ENCODE measurements around the gene PLA2G12A. TPM values are rescaled to one million over a fixed set of nuclear protein-coding genes. Genes with fewer than 3 reads are reported as not detected.

The PLA2G12A gene
- polyA plus RNA-seq, 10 donors, result 11.8 to 28.4 (median 15.7) TPM

GRCh38 chr4:109730619-109731545 lies 1.0 kb upstream of the PLA2G12A start:
- DNase-seq, result no peak

- DNase-seq, result peak in 1 of 3 donors; percentile 15
Measured at GRCh38 chr4:109729117-109729717, 653 bp downstream of the PLA2G12A start.

GRCh38 chr4:109728385-109728784 lies 1.5 kb downstream of the PLA2G12A start:
- DNase-seq, result no peak

- DNase-seq, result no peak
Measured at GRCh38 chr4:109723110-109723509, 6.8 kb downstream of the PLA2G12A start.

GRCh38 chr4:109722357-109722756 lies 7.5 kb downstream of the PLA2G12A start:
- no peak for DNase-seq

GRCh38 chr4:109721033-109721432 lies 8.8 kb downstream of the PLA2G12A start:
- no peak for DNase-seq

GRCh38 chr4:109719604-109720003 lies 10.3 kb downstream of the PLA2G12A start:
- no peak for DNase-seq

- no peak for DNase-seq
Measured at GRCh38 chr4:109718759-109719158, 11.1 kb downstream of the PLA2G12A start.

- DNase-seq, result no peak
Measured at GRCh38 chr4:109713500-109713899, 16.4 kb downstream of the PLA2G12A start.

GRCh38 chr4:109708990-109709389 lies 20.9 kb downstream of the PLA2G12A start:
- DNase-seq, result no peak

GRCh38 chr4:109708435-109708834 lies 21.4 kb downstream of the PLA2G12A start:
- DNase-seq, result no peak

- DNase-seq, result peak; percentile 13 to 61 (median 30)
Measured at GRCh38 chr4:109703664-109704361, 26.1 kb downstream of the PLA2G12A start.

- peak; percentile 62 to 92 (median 82) for DNase-seq
Measured at GRCh38 chr4:109702950-109703663, 26.8 kb downstream of the PLA2G12A start, which contains the start of gene CASP6. CASP6 (minus strand) TSS chr4:109703445; CDS start chr4:109703395, 50 bp downstream.

- DNase-seq, result no peak
Measured at GRCh38 chr4:109701566-109702410, 28.1 kb downstream of the PLA2G12A start.

- peak in 1 of 3 donors; percentile 9 for DNase-seq
Measured at GRCh38 chr4:109699553-109700225, 30.2 kb downstream of the PLA2G12A start.

- DNase-seq, result no peak
Measured at GRCh38 chr4:109698656-109699055, 31.2 kb downstream of the PLA2G12A start.

- DNase-seq, result no peak
Measured at GRCh38 chr4:109691411-109691920, 38.4 kb downstream of the PLA2G12A start.

- DNase-seq, result no peak
Measured at GRCh38 chr4:109690690-109691410, 39.0 kb downstream of the PLA2G12A start.

- DNase-seq, result no peak
Measured at GRCh38 chr4:109684727-109685126, 45.1 kb downstream of the PLA2G12A start.
